B cell (primary cell): ENCODE results near the gene KLF4. TPM values are rescaled to one million over a fixed set of nuclear protein-coding genes. Genes with fewer than 3 reads are reported as not detected.
"Not testable (repeated sequence)": the region's sequence is repeated elsewhere in the genome, so short reads cannot be mapped to it uniquely, and the experiment has no call there.

Experiments used
- ATAC-seq: fragments of 200-7000 bp; cut with Tn5 transposase; one replicate; pipeline ENCODE4 v1.10.0; 2021; ENCODE audit warnings: low read depth, mild to moderate bottlenecking, moderate number of reproducible peaks, moderate library complexity
- CTCF ChIA-PET: fragments of 350-600 bp; sonication (Branson Sonifier 250); formaldehyde crosslinking; loops from one replicate; lab custom pipeline; 2021; ENCODE audit warnings: antibody characterized with exemption, inconsistent platforms; lab: Charles Lee
- POLR2A ChIA-PET: fragments of 350-600 bp; sonication (Branson Sonifier 250); formaldehyde crosslinking; loops from one replicate; lab custom pipeline; 2021; ENCODE audit warnings: antibody characterized with exemption; lab: Charles Lee
- DNase-seq: peaks from one replicate; pipeline ENCODE4 v3.0.0; 2013
- H2AFZ ChIP-seq: 2 replicates; pipeline ENCODE4 v1.6.1; 2012; ENCODE audit warnings: mild to moderate bottlenecking, low read depth, low read length; ENCODE audit not compliant: insufficient read depth, poor library complexity, severe bottlenecking
- H3K27ac ChIP-seq, 2 donors: 1 replicate in 1 of 2; 2 replicates in 1 of 2; pipeline ENCODE4 v1.5.1; 2012 to 2013; ENCODE audit warnings: low read length in 2 of 2, mild to moderate bottlenecking in 2 of 2, moderate library complexity in 1 of 2
- H3K27me3 ChIP-seq, 4 experiments: fragments of 200-600 bp in 1 of 4; sonication (generic) in 1 of 4; replicated peaks in 1 of 4; 1 replicate in 2 of 4; 2 replicates in 2 of 4; pipeline versions ENCODE4 v1.6.1 to v1.7.0; 2013 to 2016; ENCODE audit warnings: low read length in 3 of 4, mild to moderate bottlenecking in 2 of 4, mixed read lengths in 1 of 4, moderate library complexity in 1 of 4; ENCODE audit not compliant: insufficient read depth in 4 of 4, control insufficient read depth in 3 of 4; ENCODE audit errors: control extremely low read depth in 1 of 4
- H3K36me3 ChIP-seq, 2 experiments: replicated peaks in 1 of 2; 1 replicate in 1 of 2; 2 replicates in 1 of 2; pipeline versions ENCODE4 v1.6.1 to v1.7.1; 2013; ENCODE audit warnings: low read length in 1 of 2; ENCODE audit not compliant: insufficient read depth in 2 of 2, control insufficient read depth in 1 of 2; ENCODE audit errors: control extremely low read depth in 1 of 2, extremely low read depth in 1 of 2
- H3K4me1 ChIP-seq, 2 donors: fragments of 200-600 bp in 1 of 2; sonication (generic) in 1 of 2; 1 replicate in 1 of 2; 2 replicates in 1 of 2; pipeline versions ENCODE4 v1.5.1 to v1.6.1; 2013 to 2017; ENCODE audit warnings: low read length in 2 of 2; ENCODE audit not compliant: control insufficient read depth in 2 of 2, insufficient read depth in 2 of 2
- H3K4me2 ChIP-seq: replicated peaks from 2 replicates; pipeline ENCODE3; 2012; ENCODE audit warnings: mild to moderate bottlenecking, low read depth, low read length; ENCODE audit not compliant: poor library complexity, severe bottlenecking
- H3K4me3 ChIP-seq, 5 experiments: fragments of 200-600 bp in 1 of 5; sonication (generic) in 1 of 5; 1 replicate in 3 of 5; 2 replicates in 2 of 5; pipeline versions ENCODE4 v1.5.1 to v1.7.0; 2011 to 2016; ENCODE audit warnings: low read length in 4 of 5, mild to moderate bottlenecking in 4 of 5, low read depth in 2 of 5, control low read depth in 1 of 5, moderate library complexity in 1 of 5; ENCODE audit not compliant: insufficient read depth in 1 of 5; ENCODE audit errors: control extremely low read depth in 1 of 5, extremely low read depth in 1 of 5
- H3K79me2 ChIP-seq: fragments of 200-600 bp; sonication (generic); one replicate; pipeline ENCODE4 v1.6.0; 2016; ENCODE audit warnings: low read length; ENCODE audit not compliant: control insufficient read depth, insufficient read depth
- H3K9ac ChIP-seq: fragments of 200-600 bp; sonication (generic); 2 replicates; pipeline ENCODE4 v1.6.1; 2017; ENCODE audit warnings: mild to moderate bottlenecking, low read length, moderate library complexity
- H3K9me3 ChIP-seq, 3 donors: one replicate each; pipeline versions ENCODE4 v1.6.1 to v1.7.1; 2013; ENCODE audit warnings: low read length in 2 of 3; ENCODE audit not compliant: control insufficient read depth in 2 of 3, insufficient read depth in 1 of 3; ENCODE audit errors: control extremely low read depth in 1 of 3
- H4K20me1 ChIP-seq: 2 replicates; pipeline ENCODE4 v1.6.0; 2012; ENCODE audit warnings: mild to moderate bottlenecking, low read length; ENCODE audit not compliant: insufficient read depth, control insufficient read depth, poor library complexity, severe bottlenecking
- H3K27ac Mint-ChIP-seq: one replicate; pipeline ENCODE4 v1.8.0; 2021; ENCODE audit warnings: mixed read lengths
- H3K27me3 Mint-ChIP-seq: one replicate; pipeline ENCODE4 v1.8.0; 2021; ENCODE audit warnings: mixed read lengths
- H3K4me1 Mint-ChIP-seq: one replicate; pipeline ENCODE4 v1.8.0; 2021; ENCODE audit warnings: mixed read lengths
- H3K4me3 Mint-ChIP-seq: one replicate; pipeline ENCODE4 v1.8.0; 2021; ENCODE audit warnings: mixed read lengths
- H3K9me3 Mint-ChIP-seq: one replicate; pipeline ENCODE4 v1.8.0; 2022; ENCODE audit warnings: mixed read lengths; ENCODE audit not compliant: insufficient read depth
- CTCF ChIP-seq: fragments of 200-600 bp; IDR thresholded peaks from one replicate; pipeline ENCODE4 v1.8.0; 2022; ENCODE audit warnings: antibody characterized with exemption, mild to moderate bottlenecking
- EZH2 ChIP-seq: IDR thresholded peaks from 2 replicates; pipeline ENCODE4 v1.6.1; 2012; ENCODE audit warnings: borderline replicate concordance, low read depth, mild to moderate bottlenecking, moderate library complexity, low read length; ENCODE audit not compliant: insufficient read depth, poor library complexity, severe bottlenecking
- WGBS: methylation state at CpG from one replicate; pipeline ENCODE4 v1.1.5; 2013; ENCODE audit warnings: missing lambda C conversion rate; ENCODE audit not compliant: insufficient coverage; 5-methylcytosine and 5-hydroxymethylcytosine counted together
- intact Hi-C: fragments of 100-400 bp; cut with micrococcal nuclease; formaldehyde crosslinking; loops from one replicate; pipeline ENCODE4 v1.10.0; 2022
- polyA plus RNA-seq: library from polyadenylated mRNA; depleted of rRNA; stranded (reverse); fragments of >200 nt; gene quantifications from 2 replicates; pipeline ENCODE4 v1.2.3, GENCODE V29; 2012
- total RNA-seq, 2 donors: library from RNA; stranded (reverse); fragments of 120-200 nt in 1 of 2; gene quantifications; 1 replicate in 1 of 2; 2 replicates in 1 of 2; pipeline versions ENCODE4 v1.2.3 to v1.2.4, GENCODE V29; 2013 to 2022

KLF4 gene
- total and polyA plus RNA-seq, 2 donors (not counting 1 experiment from before 2014, with no cell fraction given): 3.8 to 244 TPM

GRCh38 chr9:107504585-107505455 is 15.3 kb upstream of the KLF4 start:
- Mint-ChIP-seq H3K27ac (no peak overlapping the region), H3K4me3 (no peak overlapping the region), H3K27me3 (peaks cover 9% of the 10 kb centered on the region), H3K9me3 (no peaks in the 10 kb centered on the region), H3K4me1 (no peaks in the 10 kb centered on the region)
- 94% methylated on average over 5 of the region's 7 CpGs for WGBS
- no peak overlapping the region for H2AFZ ChIP-seq
- H3K9ac ChIP-seq: no peak overlapping the region
- ChIA-PET CTCF (no interaction called here), POLR2A (no interaction called here)
- H3K9me3 ChIP-seq: no peaks in the 10 kb centered on the region
- no peaks in the 10 kb centered on the region for H3K4me1 ChIP-seq
- H3K4me3 ChIP-seq: no peak overlapping the region
- peaks cover 0 to 5% (median 0%) of the 10 kb centered on the region in 4 experiments for H3K27me3 ChIP-seq
- no peak overlapping the region for H3K27ac ChIP-seq
- ATAC-seq: no peak
- TF ChIP-seq EZH2 (no peak), CTCF (no peak)
- intact Hi-C loops: no loop called here
- H3K79me2 ChIP-seq: no peaks in the 10 kb centered on the region
- H3K4me2 ChIP-seq: no peak overlapping the region
- no peak for DNase-seq
- no peaks in the 10 kb centered on the region for H3K36me3 ChIP-seq
- no peaks in the 10 kb centered on the region for H4K20me1 ChIP-seq

- ChIA-PET CTCF (no interaction called here), POLR2A (no interaction called here)
- no peaks in the 10 kb centered on the region for H3K9me3 ChIP-seq
- H3K4me1 ChIP-seq: no peaks in the 10 kb centered on the region
- intact Hi-C loops: no loop called here
- no peaks in the 10 kb centered on the region for H3K9me3 Mint-ChIP-seq
- TF ChIP-seq CTCF (no peak), EZH2 (no peak)
- ATAC-seq (no peak), DNase-seq (no peak)
- H3K36me3 ChIP-seq: no peaks in the 10 kb centered on the region
- H4K20me1 ChIP-seq: no peaks in the 10 kb centered on the region
- no peak overlapping the region for H3K27ac ChIP-seq
- no peak overlapping the region for H3K27ac Mint-ChIP-seq
- peaks cover 0 to 4% (median 2%) of the 10 kb centered on the region in 4 experiments for H3K27me3 ChIP-seq
- no peak overlapping the region for H2AFZ ChIP-seq
- WGBS: 100% methylated on average over 3 of the region's 3 CpGs
- H3K79me2 ChIP-seq: no peaks in the 10 kb centered on the region
- peaks cover 10% of the 10 kb centered on the region for H3K27me3 Mint-ChIP-seq
- H3K4me3 Mint-ChIP-seq: no peak overlapping the region
- H3K4me2 ChIP-seq: no peak overlapping the region
- no peak overlapping the region for H3K4me3 ChIP-seq
- no peaks in the 10 kb centered on the region for H3K4me1 Mint-ChIP-seq
- no peak overlapping the region for H3K9ac ChIP-seq
Measured at GRCh38 chr9:107502464-107502863, 12.9 kb upstream of the KLF4 start.

- H2AFZ ChIP-seq, H3K9me3 Mint-ChIP-seq, H3K9me3 ChIP-seq, H3K4me2 ChIP-seq, POLR2A ChIA-PET, H3K27me3 ChIP-seq, intact Hi-C loops, H3K4me1 Mint-ChIP-seq, ATAC-seq, H3K36me3 ChIP-seq, H3K4me1 ChIP-seq, CTCF ChIA-PET, H3K9ac ChIP-seq, H3K4me3 ChIP-seq, H4K20me1 ChIP-seq, H3K27ac ChIP-seq, DNase-seq, H3K4me3 Mint-ChIP-seq, H3K27ac Mint-ChIP-seq, H3K79me2 ChIP-seq, H3K27me3 Mint-ChIP-seq: not testable (repeated sequence)
- WGBS: 97% methylated on average over 14 of the region's 17 CpGs
Measured at GRCh38 chr9:107500421-107501200, 11.0 kb upstream of the KLF4 start.
